Activated naive CD8-positive, alpha-beta T cell treated with anti-CD3 and anti-CD28 coated beads for 36 hours (primary cell): ENCODE data around the gene CYP11A1. TPM values are rescaled to one million over a fixed set of nuclear protein-coding genes. Genes with fewer than 3 reads are reported as not detected.

Experiments used
- DNase-seq: peaks from one replicate; pipeline ENCODE4 v3.0.0; 2021
- H3K27ac Mint-ChIP-seq: one replicate; pipeline ENCODE4 v1.8.0; 2022; ENCODE audit warnings: mild to moderate bottlenecking, moderate library complexity, mixed read lengths
- H3K27me3 Mint-ChIP-seq: one replicate; pipeline ENCODE4 v1.8.0; 2022; ENCODE audit warnings: mild to moderate bottlenecking, mixed read lengths
- H3K36me3 Mint-ChIP-seq: one replicate; pipeline ENCODE4 v1.8.0; 2021; ENCODE audit warnings: mild to moderate bottlenecking, mixed read lengths
- H3K4me1 Mint-ChIP-seq: one replicate; pipeline ENCODE4 v1.8.0; 2021; ENCODE audit warnings: mixed read lengths
- H3K4me3 Mint-ChIP-seq: one replicate; pipeline ENCODE4 v1.8.0; 2022; ENCODE audit warnings: mild to moderate bottlenecking, moderate library complexity, mixed read lengths
- H3K9me3 Mint-ChIP-seq: one replicate; pipeline ENCODE4 v1.8.0; 2022; ENCODE audit warnings: mixed read lengths
- total RNA-seq, 2 experiments: library from RNA; stranded (reverse); gene quantifications; one replicate each; pipeline ENCODE4 v1.2.3, GENCODE V29; 2021

CYP11A1 gene
- total RNA-seq, 2 experiments from 2014 or later, result 0.30 to 0.31 TPM

- no peaks in the 10 kb centered on the region for H3K36me3 Mint-ChIP-seq
- H3K4me1 Mint-ChIP-seq, result no peaks in the 10 kb centered on the region
- H3K4me3 Mint-ChIP-seq, result no peak overlapping the region
- no peak for DNase-seq
- no peaks in the 10 kb centered on the region for H3K27me3 Mint-ChIP-seq
- no peak overlapping the region for H3K27ac Mint-ChIP-seq
- H3K9me3 Mint-ChIP-seq, result no peaks in the 10 kb centered on the region
Observed at GRCh38 chr15:74337146-74337545, 30.3 kb downstream of the CYP11A1 start.

DNA sequence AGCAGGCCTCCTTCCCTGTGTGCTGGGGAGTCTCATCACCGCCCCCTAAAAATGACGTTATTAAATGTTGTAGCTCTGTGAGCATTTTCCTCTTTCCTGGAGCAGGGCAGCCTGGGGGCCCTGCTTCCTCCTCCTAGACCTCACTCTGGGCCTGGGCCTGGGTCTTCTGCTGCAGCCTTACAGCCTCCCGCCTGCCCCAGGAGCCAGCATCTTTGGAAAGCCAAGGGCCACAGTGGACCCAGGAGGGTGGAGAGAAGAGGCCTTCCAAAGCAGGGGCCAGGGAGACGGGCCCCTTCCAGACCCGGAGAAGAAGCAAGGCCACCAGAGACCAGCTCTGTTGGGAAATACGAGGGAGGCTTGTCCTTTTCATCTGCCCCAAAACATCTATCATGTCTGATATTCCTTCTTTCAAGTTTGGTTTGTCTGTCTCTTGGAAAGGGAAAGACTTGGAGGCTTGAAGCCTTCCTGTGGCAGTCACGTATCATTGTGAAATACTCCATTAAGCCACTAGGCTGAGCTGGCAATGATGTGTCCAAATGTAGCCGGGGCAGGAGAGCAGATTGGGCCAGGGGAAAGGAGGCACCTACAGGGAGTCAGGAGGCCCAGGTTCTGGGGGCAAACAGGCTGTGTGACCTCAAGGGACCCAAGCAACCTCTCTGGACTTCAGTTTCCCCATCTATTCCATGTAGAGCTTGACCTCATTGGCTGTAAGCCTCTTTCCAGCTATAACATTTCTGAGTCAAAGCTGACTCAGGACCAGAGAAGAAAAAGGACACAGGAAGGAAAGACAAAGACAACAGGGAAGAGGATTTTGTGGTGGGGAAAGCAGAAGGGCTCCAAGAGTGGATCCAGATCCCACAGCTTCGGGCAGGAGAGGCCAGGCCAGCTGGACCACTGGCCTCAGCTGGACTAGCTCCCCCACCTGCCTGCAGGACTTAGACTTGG lies 31.1 kb downstream of the CYP11A1 start:
- Mint-ChIP-seq H3K36me3 (no peaks in the 10 kb centered on the region), H3K4me3 (no peak overlapping the region), H3K27ac (no peak overlapping the region), H3K9me3 (no peaks in the 10 kb centered on the region), H3K27me3 (no peaks in the 10 kb centered on the region), H3K4me1 (no peaks in the 10 kb centered on the region)
- DNase-seq, result no peak

GRCh38 chr15:74335396-74335795 lies 32.0 kb downstream of the CYP11A1 start:
- DNase-seq, result no peak
- Mint-ChIP-seq H3K4me3 (no peak overlapping the region), H3K27me3 (no peaks in the 10 kb centered on the region), H3K27ac (no peak overlapping the region), H3K36me3 (no peaks in the 10 kb centered on the region), H3K9me3 (no peaks in the 10 kb centered on the region), H3K4me1 (no peaks in the 10 kb centered on the region)

- DNase-seq, result no peak
- Mint-ChIP-seq H3K4me1 (no peaks in the 10 kb centered on the region), H3K27me3 (no peaks in the 10 kb centered on the region), H3K27ac (no peak overlapping the region), H3K36me3 (no peaks in the 10 kb centered on the region), H3K9me3 (no peaks in the 10 kb centered on the region), H3K4me3 (no peak overlapping the region)
Observed at GRCh38 chr15:74334127-74334526, 33.3 kb downstream of the CYP11A1 start.

DNA sequence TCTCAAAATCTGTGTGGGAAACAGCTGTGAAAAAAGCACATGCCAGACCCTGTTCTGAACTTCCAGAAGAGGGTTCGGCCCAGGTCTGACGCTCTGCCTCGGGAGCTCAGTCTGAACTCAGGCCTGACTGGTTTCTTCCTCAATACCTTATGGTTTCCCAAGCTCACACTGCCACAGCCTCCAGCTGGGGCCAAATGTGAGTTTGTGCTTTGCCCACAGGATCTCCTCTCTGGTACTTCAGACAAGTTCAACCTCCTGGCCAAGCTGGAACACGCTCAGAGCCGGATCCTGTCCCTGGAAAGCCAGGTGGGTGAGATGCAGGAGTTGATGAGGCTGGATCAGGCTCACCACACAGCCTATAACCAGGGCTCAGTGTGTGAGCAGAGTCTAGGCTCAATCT lies 33.8 kb downstream of the CYP11A1 start:
- Mint-ChIP-seq H3K27ac (no peak overlapping the region), H3K9me3 (no peaks in the 10 kb centered on the region), H3K36me3 (no peaks in the 10 kb centered on the region), H3K4me1 (peaks cover 2% of the 10 kb centered on the region), H3K4me3 (no peak overlapping the region), H3K27me3 (no peaks in the 10 kb centered on the region)
- no peak for DNase-seq

DNA sequence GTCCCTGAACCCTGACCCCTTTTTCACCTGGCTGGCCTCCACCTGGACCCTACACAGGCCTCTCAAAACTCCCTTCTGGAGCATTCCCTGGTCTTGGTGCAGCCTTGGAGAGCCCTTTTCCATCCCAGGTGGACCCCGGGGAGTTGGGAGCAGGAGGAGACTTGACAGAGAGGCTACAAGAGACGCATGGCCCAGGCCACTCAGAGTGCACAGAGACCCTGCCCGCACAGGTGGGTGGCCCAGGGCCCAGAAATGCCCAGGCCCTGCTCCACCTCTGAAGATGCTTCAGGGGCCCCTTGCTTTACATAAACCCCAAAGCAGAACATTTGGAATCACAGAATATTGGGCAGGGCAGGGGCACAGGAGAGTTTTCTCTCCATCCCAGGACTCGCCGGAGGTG lies 34.4 kb downstream of the CYP11A1 start:
- DNase-seq, result no peak
- H3K9me3 Mint-ChIP-seq, result no peaks in the 10 kb centered on the region
- H3K4me1 Mint-ChIP-seq, result peaks cover 8% of the 10 kb centered on the region
- no peaks in the 10 kb centered on the region for H3K36me3 Mint-ChIP-seq
- H3K27ac Mint-ChIP-seq, result no peak overlapping the region
- no peak overlapping the region for H3K4me3 Mint-ChIP-seq
- no peaks in the 10 kb centered on the region for H3K27me3 Mint-ChIP-seq

DNA sequence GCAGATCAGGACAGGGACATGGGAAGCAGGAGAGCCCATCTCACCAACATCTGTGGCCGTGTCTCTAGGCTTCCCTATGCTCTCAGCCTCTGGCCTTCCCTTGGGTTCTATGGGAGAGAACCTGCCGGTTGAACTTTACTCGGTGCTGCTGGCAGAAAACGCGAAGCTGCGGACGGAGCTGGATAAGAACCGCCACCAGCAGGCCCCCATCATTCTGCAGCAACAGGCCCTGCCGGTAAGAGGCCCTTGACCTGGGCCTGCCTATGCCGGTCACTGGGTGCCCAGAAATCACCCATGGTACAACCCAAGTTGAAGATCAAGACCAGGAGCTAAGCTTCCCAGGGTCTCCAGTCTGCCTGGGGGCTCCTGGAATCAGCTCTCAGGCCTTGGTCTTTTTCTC lies 34.8 kb downstream of the CYP11A1 start:
- no peaks in the 10 kb centered on the region for H3K9me3 Mint-ChIP-seq
- H3K4me1 Mint-ChIP-seq, result peaks cover 13% of the 10 kb centered on the region
- H3K4me3 Mint-ChIP-seq, result no peak overlapping the region
- no peaks in the 10 kb centered on the region for H3K27me3 Mint-ChIP-seq
- H3K27ac Mint-ChIP-seq, result no peak overlapping the region
- no peaks in the 10 kb centered on the region for H3K36me3 Mint-ChIP-seq
- DNase-seq, result no peak

GRCh38 chr15:74332011-74332410 lies 35.4 kb downstream of the CYP11A1 start:
- Mint-ChIP-seq H3K36me3 (no peaks in the 10 kb centered on the region), H3K4me1 (peaks cover 14% of the 10 kb centered on the region), H3K27ac (no peak overlapping the region), H3K4me3 (no peak overlapping the region), H3K27me3 (no peaks in the 10 kb centered on the region), H3K9me3 (no peaks in the 10 kb centered on the region)
- DNase-seq, result no peak

DNA sequence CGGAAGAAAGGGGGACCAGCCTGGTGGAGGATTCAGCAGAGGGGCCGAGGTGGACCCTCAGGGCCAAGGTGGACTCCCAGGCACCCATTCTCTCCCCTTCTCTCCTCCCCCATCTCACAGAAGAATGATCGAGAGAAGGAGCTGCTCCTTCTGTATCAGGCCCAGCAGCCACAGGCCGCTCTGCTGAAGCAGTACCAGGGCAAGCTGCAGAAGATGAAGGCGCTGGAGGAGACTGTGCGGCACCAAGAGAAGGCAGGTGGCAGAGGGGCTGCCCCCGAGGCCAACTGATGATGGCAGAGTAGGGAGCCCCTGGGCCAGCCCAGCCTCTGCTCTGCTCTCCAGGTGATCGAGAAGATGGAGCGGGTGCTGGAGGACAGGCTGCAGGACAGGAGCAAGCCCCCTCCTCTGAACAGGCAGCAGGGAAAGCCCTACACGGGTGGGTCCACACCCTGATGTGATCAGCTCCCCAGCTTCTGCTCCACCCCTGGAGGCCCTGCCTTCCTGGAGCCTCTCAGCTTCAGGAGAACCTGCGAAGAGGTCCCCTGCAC lies 36.5 kb downstream of the CYP11A1 start:
- H3K4me3 Mint-ChIP-seq, result no peak overlapping the region
- peaks cover 14% of the 10 kb centered on the region for H3K4me1 Mint-ChIP-seq
- no peak for DNase-seq
- no peaks in the 10 kb centered on the region for H3K9me3 Mint-ChIP-seq
- H3K27ac Mint-ChIP-seq, result no peak overlapping the region
- H3K36me3 Mint-ChIP-seq, result no peaks in the 10 kb centered on the region
- H3K27me3 Mint-ChIP-seq, result no peaks in the 10 kb centered on the region

- no peak overlapping the region for H3K4me3 Mint-ChIP-seq
- peaks cover 14% of the 10 kb centered on the region for H3K4me1 Mint-ChIP-seq
- H3K36me3 Mint-ChIP-seq, result no peaks in the 10 kb centered on the region
- no peak overlapping the region for H3K27ac Mint-ChIP-seq
- no peak for DNase-seq
- no peaks in the 10 kb centered on the region for H3K9me3 Mint-ChIP-seq
- no peaks in the 10 kb centered on the region for H3K27me3 Mint-ChIP-seq
Observed at GRCh38 chr15:74328331-74329056, 39.0 kb downstream of the CYP11A1 start.

DNA sequence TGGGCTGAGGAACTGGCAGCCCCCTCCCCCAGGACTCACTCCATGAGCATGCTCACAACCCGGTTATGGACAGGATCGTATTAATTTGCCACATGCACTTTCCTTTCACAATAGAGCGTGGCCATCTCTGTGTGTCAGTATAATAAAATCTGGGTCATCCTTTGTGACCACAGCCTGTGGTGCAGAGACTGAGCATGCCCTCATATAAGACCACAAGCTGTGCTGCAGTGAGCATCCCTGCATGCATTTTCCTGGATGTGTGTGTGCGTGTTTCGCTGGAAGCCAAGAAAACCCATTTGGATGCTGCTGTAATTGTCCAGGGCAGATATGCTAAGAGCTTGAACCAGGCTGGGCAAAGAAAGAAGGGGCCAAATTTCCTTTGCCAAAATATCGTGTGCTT lies 39.7 kb downstream of the CYP11A1 start:
- Mint-ChIP-seq H3K9me3 (no peaks in the 10 kb centered on the region), H3K27ac (no peak overlapping the region), H3K4me1 (peaks cover 14% of the 10 kb centered on the region), H3K27me3 (no peaks in the 10 kb centered on the region), H3K36me3 (no peaks in the 10 kb centered on the region), H3K4me3 (no peak overlapping the region)
- no peak for DNase-seq

GRCh38 chr15:74326746-74327145 lies 40.7 kb downstream of the CYP11A1 start:
- H3K9me3 Mint-ChIP-seq, result no peaks in the 10 kb centered on the region
- H3K27ac Mint-ChIP-seq, result no peak overlapping the region
- no peaks in the 10 kb centered on the region for H3K27me3 Mint-ChIP-seq
- DNase-seq, result no peak
- H3K4me1 Mint-ChIP-seq, result peaks cover 14% of the 10 kb centered on the region
- no peaks in the 10 kb centered on the region for H3K36me3 Mint-ChIP-seq
- H3K4me3 Mint-ChIP-seq, result no peak overlapping the region

DNA sequence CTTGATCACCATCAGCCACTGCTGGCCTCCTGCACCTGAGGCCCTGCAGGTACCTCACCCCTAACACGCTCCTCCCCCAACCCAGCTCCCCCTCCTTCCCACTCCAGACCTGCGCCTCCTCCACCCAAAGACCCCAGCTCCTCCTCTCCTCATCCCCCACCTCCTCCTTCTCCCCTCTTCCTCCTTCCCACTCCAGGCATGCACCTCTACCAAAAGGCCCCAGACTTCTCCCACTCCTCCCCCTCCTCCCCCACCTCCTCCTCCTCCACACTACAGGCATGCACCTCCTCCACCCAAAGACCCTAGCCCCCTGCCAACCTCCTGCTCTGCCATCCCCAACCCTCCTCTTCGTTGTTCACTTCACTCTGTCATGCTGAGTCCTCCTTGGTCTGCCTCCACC lies 42.7 kb downstream of the CYP11A1 start:
- Mint-ChIP-seq H3K4me1 (peaks cover 20% of the 10 kb centered on the region), H3K9me3 (no peaks in the 10 kb centered on the region), H3K36me3 (no peaks in the 10 kb centered on the region), H3K27me3 (no peaks in the 10 kb centered on the region), H3K4me3 (no peak overlapping the region), H3K27ac (no peak overlapping the region)
- no peak for DNase-seq

DNA sequence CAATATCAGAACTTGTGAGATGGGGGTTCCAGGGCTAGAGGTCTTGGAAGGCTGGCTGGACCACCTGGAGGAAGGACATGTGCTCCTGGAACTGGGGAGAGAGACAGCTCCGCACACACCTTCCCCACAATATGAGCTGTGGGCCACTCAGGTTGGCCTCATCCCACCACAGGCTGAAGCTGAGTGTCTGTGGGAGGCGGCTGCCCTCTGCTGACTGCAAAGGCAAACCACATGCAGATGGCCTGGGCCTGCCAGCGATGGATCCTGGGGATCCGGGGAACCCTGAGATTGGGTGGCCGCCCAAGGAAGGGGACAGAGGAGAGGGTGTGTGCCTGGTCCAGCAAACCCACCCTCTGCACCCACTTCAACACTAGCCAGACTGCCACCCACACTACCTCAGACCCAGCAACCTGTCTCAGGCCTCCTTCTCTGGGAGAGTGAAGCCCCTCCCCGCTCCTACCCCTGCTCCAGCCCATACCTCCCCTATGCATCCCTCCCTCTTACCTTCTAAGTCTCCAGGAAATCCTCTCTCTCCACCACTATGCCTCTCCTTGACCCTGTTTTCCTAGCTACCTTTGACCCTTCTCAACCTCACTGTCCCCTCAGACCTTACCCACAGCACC lies 44.8 kb downstream of the CYP11A1 start:
- DNase-seq, result peak; percentile 64
- peaks cover 21% of the 10 kb centered on the region for H3K4me1 Mint-ChIP-seq
- H3K4me3 Mint-ChIP-seq, result no peak overlapping the region
- no peaks in the 10 kb centered on the region for H3K9me3 Mint-ChIP-seq
- no peaks in the 10 kb centered on the region for H3K36me3 Mint-ChIP-seq
- no peak overlapping the region for H3K27ac Mint-ChIP-seq
- no peaks in the 10 kb centered on the region for H3K27me3 Mint-ChIP-seq
